SU-DHL-6 (cell line): ENCODE data around the gene GALNT17.

Experiments used
- H2AFZ ChIP-seq: fragments of 200-600 bp; sonication (generic); 2 replicates; pipeline ENCODE4 v1.6.1; 2014; ENCODE audit warnings: low read depth, mild to moderate bottlenecking, moderate library complexity, mixed read lengths, antibody characterized with exemption, low read length; ENCODE audit not compliant: severe bottlenecking
- H3F3A ChIP-seq: fragments of 200-600 bp; shearing (Covaris generic); 2 replicates; pipeline ENCODE4 v1.6.0; 2016; ENCODE audit warnings: antibody characterized with exemption, mild to moderate bottlenecking; ENCODE audit not compliant: insufficient read depth
- H3K27ac ChIP-seq: fragments of 200-600 bp; sonication (generic); 2 replicates; pipeline ENCODE4 v1.5.1; 2016; ENCODE audit warnings: low read depth, mild to moderate bottlenecking, low read length, moderate library complexity, mixed read lengths
- H3K27me3 ChIP-seq: fragments of 200-600 bp; sonication (generic), shearing (Covaris generic); 2 replicates; pipeline ENCODE4 v1.6.0; 2014; ENCODE audit warnings: mild to moderate bottlenecking, low read length
- H3K36me3 ChIP-seq: fragments of 200-600 bp; sonication (generic); 2 replicates; pipeline ENCODE4 v1.6.1; 2014; ENCODE audit warnings: mild to moderate bottlenecking, low read length, mixed read lengths
- H3K4me2 ChIP-seq: fragments of 300-600, 200-600 bp; shearing (Covaris generic), sonication (generic); 2 replicates; pipeline ENCODE4 v1.6.0; 2014; ENCODE audit warnings: low read length, low read depth, mild to moderate bottlenecking; ENCODE audit not compliant: poor library complexity, severe bottlenecking
- H3K4me3 ChIP-seq: fragments of 200-600 bp; sonication (generic); 2 replicates; pipeline ENCODE4 v1.5.1; 2014; ENCODE audit warnings: antibody characterized with exemption, low read length, mild to moderate bottlenecking, mixed read lengths; ENCODE audit not compliant: insufficient read depth, poor library complexity, severe bottlenecking
- H3K79me2 ChIP-seq: fragments of 200-600 bp; sonication (generic); 2 replicates; pipeline ENCODE4 v1.6.1; 2014; ENCODE audit warnings: mild to moderate bottlenecking, low read length, moderate library complexity; ENCODE audit not compliant: insufficient read depth
- H3K9ac ChIP-seq: fragments of 200-600 bp; sonication (generic); 2 replicates; pipeline ENCODE4 v1.7.0; 2014; ENCODE audit warnings: mild to moderate bottlenecking, low read length
- H3K9me2 ChIP-seq: fragments of 200-600 bp; sonication (generic); replicated peaks from 2 replicates; pipeline ENCODE4 v1.6.1; 2014; ENCODE audit warnings: low read length; ENCODE audit not compliant: insufficient read depth
- H3K9me3 ChIP-seq: fragments of 200-600 bp; sonication (generic); 2 replicates; pipeline ENCODE4 v1.6.1; 2014; ENCODE audit warnings: low read length, mixed read lengths; ENCODE audit not compliant: insufficient read depth
- H4K20me1 ChIP-seq: fragments of 200-600 bp; sonication (generic); 2 replicates; pipeline ENCODE4 v1.6.1; 2014; ENCODE audit warnings: low read depth, mild to moderate bottlenecking, antibody characterized with exemption, low read length, moderate library complexity, mixed read lengths
- EZH2phosphoT487 ChIP-seq: fragments of 200-600 bp; sonication (generic), shearing (Covaris generic); conservative IDR thresholded peaks from 2 replicates; pipeline ENCODE4 v1.6.1; 2018; ENCODE audit warnings: mild to moderate bottlenecking, antibody characterized with exemption, low read length, moderate library complexity, mixed read lengths
- TF ChIP-seq, protein P1 (sequence below): fragments of 200-600 bp; sonication (generic); IDR thresholded peaks from one replicate; pipeline ENCODE4 v1.5.1; 2017; ENCODE audit warnings: antibody characterized with exemption, mild to moderate bottlenecking, low read length, moderate library complexity; ENCODE audit not compliant: insufficient read depth, poor library complexity, severe bottlenecking

Gene GALNT17

GRCh38 chr7:71429083-71429482 is 297.1 kb downstream of the GALNT17 start:
- Histone ChIP-seq H3K36me3 (no peaks in the 10 kb centered on the region), H3K9ac (no peak overlapping the region), H3K27ac (no peak overlapping the region), H3K9me3 (no peaks in the 10 kb centered on the region), H3K9me2 (no peaks in the 10 kb centered on the region), H3F3A (no peaks in the 10 kb centered on the region), H3K4me3 (no peak overlapping the region), H4K20me1 (no peaks in the 10 kb centered on the region), H2AFZ (no peak overlapping the region), H3K27me3 (no peaks in the 10 kb centered on the region), H3K79me2 (no peaks in the 10 kb centered on the region), H3K4me2 (no peak overlapping the region)
- no peak for TF ChIP-seq EZH2phosphoT487
- TF ChIP-seq, protein P1, sequence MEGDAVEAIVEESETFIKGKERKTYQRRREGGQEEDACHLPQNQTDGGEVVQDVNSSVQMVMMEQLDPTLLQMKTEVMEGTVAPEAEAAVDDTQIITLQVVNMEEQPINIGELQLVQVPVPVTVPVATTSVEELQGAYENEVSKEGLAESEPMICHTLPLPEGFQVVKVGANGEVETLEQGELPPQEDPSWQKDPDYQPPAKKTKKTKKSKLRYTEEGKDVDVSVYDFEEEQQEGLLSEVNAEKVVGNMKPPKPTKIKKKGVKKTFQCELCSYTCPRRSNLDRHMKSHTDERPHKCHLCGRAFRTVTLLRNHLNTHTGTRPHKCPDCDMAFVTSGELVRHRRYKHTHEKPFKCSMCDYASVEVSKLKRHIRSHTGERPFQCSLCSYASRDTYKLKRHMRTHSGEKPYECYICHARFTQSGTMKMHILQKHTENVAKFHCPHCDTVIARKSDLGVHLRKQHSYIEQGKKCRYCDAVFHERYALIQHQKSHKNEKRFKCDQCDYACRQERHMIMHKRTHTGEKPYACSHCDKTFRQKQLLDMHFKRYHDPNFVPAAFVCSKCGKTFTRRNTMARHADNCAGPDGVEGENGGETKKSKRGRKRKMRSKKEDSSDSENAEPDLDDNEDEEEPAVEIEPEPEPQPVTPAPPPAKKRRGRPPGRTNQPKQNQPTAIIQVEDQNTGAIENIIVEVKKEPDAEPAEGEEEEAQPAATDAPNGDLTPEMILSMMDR: no peak

DNA sequence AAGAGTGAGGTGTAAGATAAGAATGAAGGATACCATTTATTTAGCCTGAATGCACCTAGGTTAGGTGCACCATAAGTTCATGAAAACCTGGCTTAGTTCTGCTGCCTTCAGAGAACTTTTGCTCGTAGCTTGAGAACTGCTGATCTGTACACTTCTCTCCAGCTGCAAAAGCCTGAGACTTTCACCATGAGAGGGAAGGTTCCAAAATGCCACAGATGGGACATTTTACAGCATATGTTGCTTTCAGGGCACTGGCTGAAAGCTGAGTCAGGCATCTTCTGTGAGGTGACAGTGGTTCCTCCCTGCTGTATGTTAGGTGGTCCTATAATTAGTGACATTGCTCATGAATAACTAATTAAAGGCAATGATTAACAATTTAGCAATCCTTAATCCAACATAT is 298.3 kb downstream of the GALNT17 start:
- H3K27me3 ChIP-seq: no peaks in the 10 kb centered on the region
- H3K9me2 ChIP-seq: no peaks in the 10 kb centered on the region
- no peaks in the 10 kb centered on the region for H3K79me2 ChIP-seq
- no peaks in the 10 kb centered on the region for H3K36me3 ChIP-seq
- no peaks in the 10 kb centered on the region for H3F3A ChIP-seq
- no peak overlapping the region for H2AFZ ChIP-seq
- TF ChIP-seq, protein P1: no peak
- TF ChIP-seq EZH2phosphoT487: no peak
- H3K4me3 ChIP-seq: no peak overlapping the region
- no peak overlapping the region for H3K27ac ChIP-seq
- H3K4me2 ChIP-seq: no peak overlapping the region
- no peak overlapping the region for H3K9ac ChIP-seq
- H3K9me3 ChIP-seq: no peaks in the 10 kb centered on the region
- no peaks in the 10 kb centered on the region for H4K20me1 ChIP-seq

DNA sequence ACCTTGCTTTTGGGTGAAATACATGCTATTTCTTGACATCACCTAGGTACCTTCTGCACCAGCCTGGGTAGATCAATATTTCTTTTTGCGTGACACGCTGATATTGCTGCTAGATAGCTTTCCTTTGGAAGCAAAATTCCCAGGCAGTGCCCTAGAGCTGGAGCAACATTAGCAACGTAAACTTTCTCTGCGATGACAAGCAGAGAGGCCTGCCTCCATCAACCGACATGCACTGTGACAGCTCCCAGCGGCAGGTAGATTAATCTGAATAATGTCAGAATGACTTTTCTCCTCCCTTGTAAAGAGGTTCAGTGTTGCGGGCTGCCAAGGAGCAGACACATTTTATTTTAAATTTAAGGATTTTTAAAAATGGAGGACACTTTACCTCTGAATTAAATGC is 307.4 kb downstream of the GALNT17 start:
- H3K79me2 ChIP-seq: no peaks in the 10 kb centered on the region
- H3K4me2 ChIP-seq: no peak overlapping the region
- H3K27me3 ChIP-seq: no peaks in the 10 kb centered on the region
- no peak overlapping the region for H3K4me3 ChIP-seq
- H3F3A ChIP-seq: no peaks in the 10 kb centered on the region
- 0 out of 2 replicates have a peak, but pooled peaks cover 6% of the 10 kb centered on the region for H3K9me3 ChIP-seq
- H3K9me2 ChIP-seq: no peaks in the 10 kb centered on the region
- H2AFZ ChIP-seq: no peak overlapping the region
- no peak for TF ChIP-seq EZH2phosphoT487
- TF ChIP-seq, protein P1: no peak
- no peak overlapping the region for H3K9ac ChIP-seq
- no peak overlapping the region for H3K27ac ChIP-seq
- H4K20me1 ChIP-seq: no peaks in the 10 kb centered on the region
- H3K36me3 ChIP-seq: no peaks in the 10 kb centered on the region
